SIG-M5 treated with dmso at 0.1 percent for 504 hours (cell line): ENCODE measurements around the gene CYB561D2.
"Not testable (repeated sequence)": the region's sequence is repeated elsewhere in the genome, so short reads cannot be mapped to it uniquely, and the experiment has no call there.

Source experiments
- DNase-seq: peaks from one replicate; lab custom pipeline; 2025; ENCODE audit not compliant: unreplicated experiment; lab: John Stamatoyannopoulos, UW

CYB561D2 gene, protein sequence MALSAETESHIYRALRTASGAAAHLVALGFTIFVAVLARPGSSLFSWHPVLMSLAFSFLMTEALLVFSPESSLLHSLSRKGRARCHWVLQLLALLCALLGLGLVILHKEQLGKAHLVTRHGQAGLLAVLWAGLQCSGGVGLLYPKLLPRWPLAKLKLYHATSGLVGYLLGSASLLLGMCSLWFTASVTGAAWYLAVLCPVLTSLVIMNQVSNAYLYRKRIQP

GRCh38 chr3:50350527-50351322 is at the start of gene CYB561D2, which contains the start of gene NPRL2:
Gene CYB561D2 (plus strand): TSS chr3:50350862. CDS start chr3:50351434, 572 bp downstream.
Gene NPRL2 (minus strand): TSS chr3:50350775. CDS start chr3:50350652, 123 bp downstream.
- DNase-seq, result peak; percentile 93

DNA sequence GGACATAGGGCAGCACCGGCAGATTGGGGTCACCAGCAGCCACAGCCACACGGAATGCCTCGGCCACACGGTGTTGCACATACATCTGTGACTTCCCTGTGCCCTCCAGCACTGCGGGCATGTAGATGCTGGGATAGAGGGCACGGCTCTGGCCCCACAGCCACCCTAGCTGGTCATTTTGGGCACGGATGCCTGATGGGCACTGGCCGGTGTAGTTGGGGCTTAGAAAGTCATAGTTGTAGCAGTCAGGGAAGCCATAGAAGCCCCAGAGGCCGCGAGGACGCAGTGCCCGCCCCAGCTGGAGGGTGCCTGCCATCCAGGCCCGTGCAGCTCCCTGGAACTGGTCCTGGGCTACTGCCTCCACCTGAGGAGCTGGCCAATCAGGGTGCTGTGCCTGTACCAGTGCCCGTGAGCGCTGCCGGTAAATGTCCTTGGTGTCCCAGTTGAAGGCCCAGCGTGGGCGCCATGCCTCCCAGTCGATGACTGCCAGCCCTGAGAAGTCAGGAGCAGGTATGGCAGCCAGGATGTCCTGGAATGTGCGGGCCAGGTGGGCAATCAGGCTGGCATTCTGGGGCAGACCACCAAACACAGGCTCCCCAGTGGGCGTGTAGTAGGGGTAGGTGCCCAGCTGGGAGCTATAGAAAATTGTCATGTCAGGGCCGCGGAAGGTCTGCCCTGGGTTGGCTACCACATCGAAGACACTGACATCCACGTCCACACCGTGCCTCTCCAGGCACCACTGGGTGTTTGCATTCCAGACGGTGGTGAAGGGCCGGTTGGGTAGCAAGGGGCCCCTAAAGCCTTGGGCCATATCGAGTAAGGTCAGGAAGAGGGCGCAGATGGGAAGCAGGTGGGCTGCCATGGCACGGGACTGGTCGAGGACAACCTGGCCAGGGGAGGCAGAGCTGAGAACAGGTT is 48.3 kb upstream of the CYB561D2 start:
- DNase-seq, result no peak

GRCh38 chr3:50303013-50303815 is 47.4 kb upstream of the CYB561D2 start, which contains the start of gene HYAL1:
Gene HYAL1 (minus strand): TSS chr3:50303574. CDS start chr3:50302956, 618 bp downstream.
- no peak for DNase-seq

DNA sequence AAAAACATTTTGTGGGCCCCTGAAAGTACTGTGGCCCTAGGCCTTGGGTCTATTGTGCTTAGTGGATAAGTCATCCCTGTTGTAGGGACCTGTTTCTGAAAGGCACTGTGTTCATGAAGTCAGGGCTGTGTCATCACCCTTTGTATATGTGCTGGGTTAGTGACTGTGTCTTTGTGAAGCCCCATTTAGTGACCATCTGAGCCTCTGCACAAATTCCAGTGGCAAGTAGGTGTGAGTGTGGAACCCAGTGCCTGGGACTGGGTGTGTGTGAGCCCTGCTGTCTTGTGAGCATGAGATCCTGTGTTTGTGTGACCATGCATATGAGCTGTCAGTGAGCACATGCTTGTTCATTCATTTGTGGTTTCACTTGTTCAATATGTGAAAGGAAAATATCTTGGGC is 46.1 kb upstream of the CYB561D2 start:
- DNase-seq, result no peak

DNA sequence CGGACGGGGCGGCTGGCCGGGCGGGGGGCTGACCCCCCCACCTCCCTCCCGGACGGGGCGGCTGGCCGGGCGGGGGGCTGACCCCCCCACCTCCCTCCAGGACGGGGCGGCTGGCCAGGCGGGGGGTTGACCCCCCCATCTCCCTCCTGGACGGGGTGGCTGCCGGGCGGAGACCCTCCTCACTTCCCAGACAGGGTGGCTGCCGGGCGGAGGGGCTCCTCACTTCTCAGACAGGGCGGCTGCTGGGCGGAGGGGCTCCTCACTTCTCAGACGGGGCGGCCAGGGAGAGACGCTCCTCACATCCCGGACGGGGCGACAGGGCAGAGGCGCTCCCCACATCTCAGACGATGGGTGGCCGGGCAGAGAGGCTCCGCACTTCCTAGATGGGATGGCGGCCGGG is 38.6 kb upstream of the CYB561D2 start:
- DNase-seq, result not testable (repeated sequence)

DNA sequence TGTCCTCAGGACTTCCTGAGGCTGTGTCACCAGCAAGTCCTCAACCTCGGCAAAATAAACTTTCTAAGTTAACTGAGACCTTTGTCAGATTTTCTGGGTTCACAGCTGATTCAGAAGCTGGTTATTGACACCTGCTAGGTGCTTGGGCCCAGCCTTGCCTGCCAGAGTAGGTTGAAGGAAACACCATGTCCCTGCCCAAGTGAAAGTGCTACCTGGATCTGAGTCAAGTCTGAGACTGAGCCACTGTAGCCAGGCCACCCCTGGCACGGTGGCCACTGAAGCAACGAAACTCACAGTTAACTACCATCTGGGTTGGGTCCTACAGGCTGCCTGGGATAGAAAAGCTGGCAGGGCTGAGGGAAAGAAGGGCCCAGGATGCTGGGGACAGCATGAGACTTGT is 36.3 kb upstream of the CYB561D2 start:
- DNase-seq, result no peak

- DNase-seq, result no peak
Observed at GRCh38 chr3:50314816-50315215, 35.8 kb upstream of the CYB561D2 start.

DNA sequence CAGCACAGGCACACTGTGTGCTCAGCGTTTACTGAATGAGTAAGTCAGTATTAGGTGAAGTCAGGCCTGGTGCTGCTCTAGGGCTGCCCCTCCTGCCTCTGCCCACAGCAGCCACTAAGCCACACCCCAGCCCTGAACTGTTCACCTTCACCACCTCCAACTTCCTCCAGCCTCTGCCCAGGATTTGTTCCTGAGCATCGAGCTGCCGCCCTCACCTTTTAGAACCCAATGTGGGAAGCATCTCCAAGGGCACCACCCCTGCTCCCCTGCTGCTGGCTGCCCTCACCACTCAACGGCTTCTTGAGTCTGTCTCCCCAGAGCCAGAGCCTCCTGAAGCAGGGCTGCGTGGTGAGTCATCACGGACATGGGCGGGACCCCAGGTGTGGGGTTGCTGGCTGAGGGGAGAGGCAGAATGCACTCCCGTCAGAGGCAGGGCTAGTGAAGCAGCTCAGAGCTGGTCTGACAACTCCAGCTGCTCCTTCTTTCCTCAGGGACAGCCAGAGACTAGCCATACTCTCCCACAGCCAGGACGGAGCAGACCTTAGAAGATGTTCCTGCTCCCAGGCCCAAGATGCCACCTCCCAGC is 33.9 kb upstream of the CYB561D2 start:
- DNase-seq, result peak; percentile 46

- DNase-seq, result no peak
Observed at GRCh38 chr3:50317300-50317699, 33.4 kb upstream of the CYB561D2 start.

DNA sequence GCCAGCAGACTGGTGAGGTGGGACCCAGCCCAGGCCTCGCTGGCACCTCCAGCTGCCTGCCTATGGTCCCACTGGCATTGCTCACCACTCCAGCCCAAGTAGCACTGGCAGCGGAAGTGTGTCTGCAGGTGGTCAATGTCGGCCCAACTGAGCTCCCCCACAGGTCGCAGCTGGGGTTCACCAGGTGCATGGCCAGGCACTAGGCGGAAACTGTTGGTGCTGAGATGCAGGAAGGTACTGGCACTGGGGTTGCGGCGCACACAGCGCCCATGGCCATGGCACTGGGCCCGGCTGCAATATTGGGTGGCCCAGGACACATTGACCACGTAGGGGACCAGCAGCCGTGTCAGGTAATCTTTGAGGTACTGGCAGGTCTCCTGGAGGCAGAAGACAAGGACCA is 32.5 kb upstream of the CYB561D2 start:
- DNase-seq, result no peak

GRCh38 chr3:50318615-50319014 is 32.0 kb upstream of the CYB561D2 start:
- no peak for DNase-seq

- DNase-seq, result no peak
Observed at GRCh38 chr3:50319181-50319893, 31.3 kb upstream of the CYB561D2 start.

- DNase-seq, result no peak
Observed at GRCh38 chr3:50319894-50320625, 30.6 kb upstream of the CYB561D2 start.

DNA sequence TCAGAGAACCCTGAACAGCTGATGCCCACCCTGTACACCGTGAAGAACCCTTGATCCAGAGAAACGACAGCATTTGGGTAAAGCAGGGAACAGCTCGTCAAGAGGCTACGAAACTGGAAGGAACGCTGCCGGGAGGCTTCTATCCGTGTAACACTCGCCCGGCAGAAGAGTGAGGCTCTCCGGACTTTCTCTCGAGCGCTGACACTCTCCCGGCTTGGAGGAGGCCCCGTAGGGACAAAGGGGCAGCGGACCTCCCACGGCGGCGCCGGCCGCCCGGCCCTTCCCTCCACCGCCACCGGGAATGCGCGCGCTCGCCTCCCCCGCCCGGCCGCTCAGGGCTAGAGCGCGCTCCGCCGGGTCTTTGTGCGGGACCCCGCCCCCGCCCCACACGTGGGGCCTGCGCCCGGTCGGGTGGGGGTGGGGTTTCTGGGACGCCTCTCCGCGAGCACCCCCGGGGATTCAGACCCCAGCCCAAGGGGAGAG is 29.8 kb upstream of the CYB561D2 start:
- DNase-seq, result peak; percentile 43

DNA sequence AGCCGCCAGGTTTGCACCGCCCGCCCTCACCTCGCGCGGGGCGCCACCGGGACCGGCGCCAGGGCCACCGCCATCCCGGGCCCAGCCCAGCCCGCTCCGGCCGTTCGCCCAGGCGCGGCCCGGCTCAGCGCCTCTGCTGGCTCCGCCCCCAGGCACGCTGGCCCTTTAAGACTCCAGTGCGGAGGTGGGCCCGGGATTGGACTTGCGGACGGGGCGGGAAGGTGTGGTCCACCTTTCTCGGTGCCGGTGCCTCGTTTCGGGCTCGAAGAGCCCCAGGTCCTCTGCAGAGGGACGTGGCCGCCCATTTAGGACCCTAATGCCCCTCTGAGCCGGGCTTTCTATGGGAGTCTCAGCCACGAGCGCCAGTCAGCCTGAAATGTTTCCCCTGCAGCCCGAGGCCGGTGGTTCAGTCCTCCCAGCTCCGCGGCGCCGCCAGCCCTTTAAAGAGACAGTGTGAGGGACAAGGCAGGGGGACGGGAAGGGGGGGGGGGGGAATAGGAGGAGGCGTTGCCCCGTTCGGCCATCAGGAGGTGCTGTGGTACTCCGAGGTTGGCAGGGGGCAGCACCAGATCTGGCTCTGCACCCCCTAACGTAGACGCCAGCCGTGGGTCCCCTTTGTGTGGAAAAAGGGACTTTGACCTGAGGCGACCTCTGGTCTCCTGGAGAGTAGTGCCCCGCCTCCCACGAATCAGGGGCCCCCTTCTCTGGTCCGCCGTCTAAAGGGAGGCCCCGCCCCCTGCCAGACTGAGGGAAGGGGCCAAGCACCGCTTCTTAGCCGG is 29.1 kb upstream of the CYB561D2 start:
- DNase-seq, result peak; percentile 84

- DNase-seq, result no peak
Observed at GRCh38 chr3:50322115-50322385, 28.6 kb upstream of the CYB561D2 start.

- DNase-seq, result no peak
Observed at GRCh38 chr3:50322386-50323091, 28.1 kb upstream of the CYB561D2 start, which contains the start of gene HYAL2. Gene HYAL2 (minus strand): TSS chr3:50322745. CDS start chr3:50320489, 2,256 bp downstream.
